ENCODE data around the gene AGMAT.
A peak's percentile ranks its signal among the peaks of the same experiment; 100 is the strongest.

AGMAT gene

GRCh38 chr1:15595809-15596617 is 11.2 kb upstream of the AGMAT start:
- in situ Hi-C loops (cut with MboI; ENCODE audit: low pct_unique_long_range_greater_than_20kb, low sequenced_read_pairs, unreplicated experiment) = loop anchor here (10.0 kb wide), 1 partner anchor 119 kb away; no protein-coding TSS in a partner anchor
- TF ChIP-seq CTCF (IDR thresholded peaks at IDR 0.05; ENCODE audit: extremely low read depth, insufficient read depth, missing control alignments) = no peak
- no peak for DNase-seq (ENCODE audit: low spot score)

GRCh38 chr1:15592285-15592684 is 7.4 kb upstream of the AGMAT start:
- in situ Hi-C loops (cut with MboI; ENCODE audit: low pct_unique_long_range_greater_than_20kb, low sequenced_read_pairs, unreplicated experiment) = loop anchor here (10.0 kb wide), 1 partner anchor 123 kb away; no protein-coding TSS in a partner anchor
- TF ChIP-seq CTCF (IDR thresholded peaks at IDR 0.05; ENCODE audit: extremely low read depth, insufficient read depth, missing control alignments) = no peak
- no peak for DNase-seq (ENCODE audit: low spot score)

GRCh38 chr1:15583016-15583706 is 1.7 kb downstream of the AGMAT start:
- no peak for TF ChIP-seq CTCF (IDR thresholded peaks at IDR 0.05; ENCODE audit: extremely low read depth, insufficient read depth, missing control alignments)
- DNase-seq (ENCODE audit: low spot score) = no peak
- in situ Hi-C loops (cut with MboI; ENCODE audit: low pct_unique_long_range_greater_than_20kb, low sequenced_read_pairs, unreplicated experiment) = no loop called here

- no peak for TF ChIP-seq CTCF (IDR thresholded peaks at IDR 0.05; ENCODE audit: extremely low read depth, insufficient read depth, missing control alignments)
- peak; percentile 58 for DNase-seq (ENCODE audit: low spot score)
- in situ Hi-C loops (cut with MboI; ENCODE audit: low pct_unique_long_range_greater_than_20kb, low sequenced_read_pairs, unreplicated experiment) = no loop called here
Measured at GRCh38 chr1:15579683-15580047, 5.2 kb downstream of the AGMAT start.

- in situ Hi-C loops (cut with MboI; ENCODE audit: low pct_unique_long_range_greater_than_20kb, low sequenced_read_pairs, unreplicated experiment) = no loop called here
- DNase-seq (ENCODE audit: low spot score) = peak; percentile 46
- no peak for TF ChIP-seq CTCF (IDR thresholded peaks at IDR 0.05; ENCODE audit: extremely low read depth, insufficient read depth, missing control alignments)
Measured at GRCh38 chr1:15578921-15579682, 5.7 kb downstream of the AGMAT start.

GRCh38 chr1:15577691-15578090 is 7.2 kb downstream of the AGMAT start:
- DNase-seq (ENCODE audit: low spot score) = no peak
- in situ Hi-C loops (cut with MboI; ENCODE audit: low pct_unique_long_range_greater_than_20kb, low sequenced_read_pairs, unreplicated experiment) = no loop called here
- TF ChIP-seq CTCF (IDR thresholded peaks at IDR 0.05; ENCODE audit: extremely low read depth, insufficient read depth, missing control alignments) = no peak
